CD4-positive, alpha-beta T cell treated with Interleukin-10 for 1 hour (primary cell): ENCODE data around the gene TTLL8.

Experiments
- DNase-seq: peaks from one replicate; pipeline ENCODE4 v3.0.0-alpha.2; 2020

TTLL8 gene

GRCh38 chr22:50016308-50016987 is 41.6 kb downstream of the TTLL8 start:
- DNase-seq, result no peak

GRCh38 chr22:50015451-50016307 is 42.4 kb downstream of the TTLL8 start:
- DNase-seq, result no peak

DNA sequence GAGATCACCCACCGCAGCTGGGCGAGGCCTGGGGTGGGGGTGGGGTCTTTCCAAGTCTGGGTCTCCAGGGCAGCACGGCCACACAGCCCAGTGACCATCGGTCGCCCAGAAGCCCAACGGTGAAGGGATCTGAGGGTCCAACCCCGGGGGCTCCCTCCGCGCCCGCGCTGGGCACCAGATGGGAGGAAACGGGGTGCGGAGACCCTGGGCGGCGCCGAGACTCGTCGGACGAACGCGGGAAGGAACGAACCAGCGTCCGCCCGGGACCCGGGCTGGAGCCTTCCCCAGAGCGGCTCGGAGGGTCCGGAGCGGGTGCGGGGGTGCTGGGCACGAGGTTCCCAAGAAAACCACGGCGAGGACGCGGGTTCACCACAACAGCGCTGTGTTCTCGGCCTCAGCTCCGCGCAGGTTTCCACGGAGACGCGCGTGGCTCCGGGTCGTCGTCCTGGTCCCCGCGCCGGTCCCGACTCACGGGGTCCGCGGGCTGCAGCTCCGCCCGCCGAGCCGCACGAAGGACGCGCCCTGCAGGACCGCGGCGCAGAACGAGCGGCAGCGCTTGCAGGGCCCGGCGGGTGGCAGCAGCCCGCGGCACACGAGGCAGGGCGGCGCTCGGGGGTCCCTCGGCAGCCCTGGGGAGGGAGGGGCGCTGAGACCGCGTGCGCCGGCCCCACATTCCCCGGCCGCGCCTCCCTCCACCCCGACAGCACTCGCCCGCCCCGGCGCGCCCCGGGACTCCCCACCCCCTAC is 43.3 kb downstream of the TTLL8 start:
- DNase-seq, result no peak

- no peak for DNase-seq
Measured at GRCh38 chr22:50014053-50014501, 44.0 kb downstream of the TTLL8 start.

DNA sequence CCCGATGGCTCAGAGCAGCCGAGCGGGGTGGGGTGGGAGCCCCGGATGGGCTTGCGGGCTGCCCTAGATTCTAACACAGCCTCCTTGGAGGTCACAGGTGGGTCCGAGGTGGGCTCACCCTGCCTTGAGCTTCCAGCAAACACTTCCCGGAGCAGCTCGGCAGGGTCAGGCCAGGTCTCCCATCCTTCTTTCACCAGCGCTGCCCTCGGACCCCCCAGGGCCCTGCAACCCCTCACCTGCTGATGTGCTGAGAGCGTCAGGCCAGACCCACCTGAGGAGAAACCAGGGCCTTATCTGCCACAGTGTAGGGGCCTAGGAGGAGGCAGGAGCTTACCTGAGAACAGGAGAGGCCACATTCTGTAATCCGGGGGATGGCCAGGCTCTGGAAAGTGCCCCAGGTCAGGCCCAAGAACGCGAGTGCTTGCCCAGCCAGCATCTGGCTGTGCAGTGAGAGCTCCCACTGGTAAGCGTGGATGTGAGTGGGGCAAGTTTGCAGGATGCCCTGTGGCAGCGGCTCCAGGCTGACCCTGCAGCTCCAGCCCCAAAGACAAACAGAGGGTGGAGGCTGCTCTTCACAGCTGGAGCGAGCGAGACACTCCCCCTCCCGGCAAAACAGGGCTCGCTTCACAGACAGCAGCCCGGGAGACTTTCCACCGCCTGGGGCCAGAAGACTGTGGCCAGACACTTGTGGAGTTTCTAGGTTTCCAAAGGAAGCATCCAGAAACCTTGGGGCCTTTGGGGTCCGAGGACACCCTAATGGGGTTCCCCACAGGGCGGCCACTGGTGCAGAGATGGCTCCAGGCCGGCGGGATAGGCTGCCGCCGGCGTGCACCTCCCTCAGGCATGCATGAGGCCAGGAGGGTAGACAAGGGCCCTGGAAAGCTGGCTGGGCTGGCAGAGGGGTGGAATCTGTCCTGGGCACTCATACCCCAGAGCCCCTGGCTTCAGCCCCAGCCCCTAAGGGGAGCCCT is 45.6 kb downstream of the TTLL8 start, which contains the start of gene IL17REL:
Gene IL17REL (minus strand): TSS at position 555 of the 971 bp plus-strand sequence. CDS start 119 bp downstream, at position 436.
- DNase-seq, result no peak

- no peak for DNase-seq
Measured at GRCh38 chr22:50011447-50012210, 46.5 kb downstream of the TTLL8 start.

DNA sequence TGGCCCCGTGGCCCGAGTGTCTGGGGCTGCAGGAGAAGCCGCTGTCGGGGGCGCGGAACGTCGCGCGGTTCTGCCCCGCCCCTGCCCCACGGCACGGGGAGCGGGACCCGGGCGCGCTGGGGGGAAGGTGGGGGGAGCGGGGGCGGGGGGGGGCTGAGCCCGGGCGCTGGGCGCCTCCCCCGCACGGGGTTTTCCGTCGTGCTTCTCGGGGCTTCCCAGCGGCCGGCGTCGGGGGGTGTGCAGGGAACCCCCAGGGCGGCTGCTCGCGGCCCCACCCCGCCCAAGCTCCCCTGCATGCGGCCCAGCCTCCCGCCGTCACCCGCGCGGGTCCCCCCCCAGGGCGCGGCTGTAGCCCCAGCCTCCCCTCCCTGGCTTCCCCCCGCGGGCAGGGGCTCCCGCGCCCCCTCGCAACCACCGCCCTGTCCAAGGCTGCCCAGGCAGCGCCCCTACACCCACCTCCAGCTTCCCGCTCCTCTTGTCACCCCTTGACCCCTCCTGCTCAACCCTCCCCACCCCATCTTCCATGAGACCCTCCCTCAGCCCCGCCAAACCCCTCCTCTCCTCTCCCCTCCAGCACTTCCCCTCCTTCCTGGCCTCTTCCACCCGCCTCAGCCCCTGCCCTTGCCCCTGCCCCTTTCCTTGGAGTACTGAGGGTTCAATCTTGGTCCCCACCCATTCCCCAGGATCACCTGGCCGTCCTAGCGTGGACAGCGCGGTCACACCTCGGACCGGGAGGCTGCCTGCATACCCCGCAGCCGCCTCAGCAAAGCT is 47.2 kb downstream of the TTLL8 start:
- peak; percentile 79 for DNase-seq

- DNase-seq, result no peak
Measured at GRCh38 chr22:50009765-50010675, 48.1 kb downstream of the TTLL8 start.

GRCh38 chr22:50009251-50009650 is 48.8 kb downstream of the TTLL8 start:
- no peak for DNase-seq

- no peak for DNase-seq
Measured at GRCh38 chr22:50008151-50009040, 49.7 kb downstream of the TTLL8 start.

GRCh38 chr22:50007057-50007511 is 51.0 kb downstream of the TTLL8 start:
- DNase-seq, result no peak

GRCh38 chr22:50004918-50005317 is 53.2 kb downstream of the TTLL8 start:
- no peak for DNase-seq

DNA sequence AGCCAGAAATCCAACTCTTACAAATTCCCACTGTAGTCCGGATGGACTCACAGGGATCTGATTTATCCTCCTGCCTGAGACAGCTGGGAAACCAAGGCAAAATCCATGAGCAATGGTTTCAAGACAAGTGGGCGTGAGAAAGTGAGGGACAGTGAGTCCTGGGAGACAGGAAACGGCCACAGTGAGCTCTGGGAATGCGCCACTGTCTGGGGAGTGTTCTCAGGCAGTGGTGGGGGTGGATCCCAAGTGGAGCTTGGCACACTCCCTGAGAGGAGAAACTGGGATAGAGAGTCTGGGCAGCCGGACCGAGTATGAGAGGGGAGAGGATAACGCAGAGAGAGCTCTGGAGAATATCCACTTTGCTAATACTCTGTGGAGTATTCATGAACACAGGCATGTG is 55.3 kb downstream of the TTLL8 start:
- DNase-seq, result no peak

DNA sequence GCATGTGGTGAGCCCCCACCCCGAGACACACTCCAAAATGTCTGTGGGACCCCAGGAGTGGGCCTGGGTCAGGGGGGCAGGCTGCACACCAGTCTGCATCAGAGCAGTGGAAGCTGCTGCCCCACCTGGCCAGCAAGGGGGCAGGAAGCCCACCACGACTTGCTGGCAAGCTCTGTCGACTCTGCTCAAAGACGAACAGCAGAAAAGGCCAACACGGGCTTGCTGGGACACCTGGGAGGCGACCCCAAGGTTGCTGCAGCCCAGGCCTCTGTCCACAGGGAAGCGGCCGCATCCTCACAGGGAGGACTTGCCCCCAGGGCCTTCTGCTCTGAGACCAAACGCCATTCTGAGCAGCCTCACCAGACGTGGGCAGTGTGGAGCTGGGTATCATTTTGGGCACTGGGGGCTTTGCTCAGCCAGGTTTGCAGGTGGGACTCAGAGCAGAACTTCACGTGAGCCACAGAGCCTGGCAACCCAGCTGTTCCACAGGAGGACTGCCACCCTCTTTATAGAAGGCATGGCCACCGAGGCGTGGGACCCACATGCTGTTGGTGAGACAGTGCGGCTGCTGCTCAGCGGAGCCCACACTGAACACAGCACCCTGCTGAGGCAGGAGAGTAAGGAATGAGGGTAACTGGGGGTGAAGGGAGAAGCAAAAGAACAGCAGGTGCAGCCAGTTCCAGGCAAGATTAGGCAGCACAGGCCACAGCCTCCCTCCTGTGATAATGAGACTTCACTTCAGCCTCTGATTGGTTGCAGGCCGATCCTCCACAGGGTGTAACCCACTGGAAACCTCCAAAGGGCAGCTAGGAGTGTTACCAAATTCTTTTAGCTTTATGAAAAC is 56.5 kb downstream of the TTLL8 start:
- no peak for DNase-seq

DNA sequence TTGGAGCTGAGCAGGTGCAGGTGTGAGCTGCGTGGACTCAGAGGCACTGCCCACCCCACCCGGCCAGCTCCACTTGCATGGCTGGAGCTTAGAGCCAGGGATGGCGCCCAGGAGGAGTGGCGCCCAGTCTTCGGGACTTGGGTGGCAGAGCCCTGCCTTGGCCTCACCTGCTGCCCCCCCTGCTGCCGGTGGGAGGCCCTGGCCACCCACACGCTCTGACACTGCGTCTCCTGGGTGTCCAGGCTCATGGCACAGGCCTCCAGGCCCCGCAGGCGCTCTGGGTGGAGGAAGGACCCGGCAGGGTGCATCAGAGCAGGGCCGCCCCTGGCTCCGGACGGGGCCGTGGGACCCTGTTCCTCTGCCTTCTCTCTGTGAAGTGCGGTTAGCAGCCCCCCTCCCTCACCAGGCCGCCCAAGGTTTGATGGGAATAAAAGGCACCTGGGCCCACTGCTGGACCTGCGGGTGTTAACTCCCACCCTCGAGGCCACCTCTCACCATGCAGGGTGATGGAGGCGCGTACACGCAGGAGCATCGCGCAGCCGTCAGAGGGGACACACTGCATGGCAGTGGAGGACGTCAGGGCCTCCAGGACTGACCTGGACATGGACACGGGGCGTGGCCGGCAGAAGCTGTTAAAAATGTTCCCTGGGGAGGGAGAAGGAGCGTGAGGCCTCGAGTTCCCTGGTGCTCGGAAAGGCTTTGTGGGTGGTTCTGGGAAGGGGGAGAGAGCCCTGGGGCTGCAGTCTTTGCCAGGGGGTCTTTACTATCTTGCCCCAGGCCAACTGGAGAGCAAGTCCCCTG is 57.3 kb downstream of the TTLL8 start:
- DNase-seq, result no peak

GRCh38 chr22:49999946-50000586 is 58.0 kb downstream of the TTLL8 start:
- DNase-seq, result no peak
